ENCODE results near the gene NDUFS7.

GRCh38 chr19:1399079-1399478 lies 15.4 kb downstream of the NDUFS7 start:
- TF ChIP-seq CTCF (IDR thresholded peaks at IDR 0.05) = no peak
- no peak for TF ChIP-seq POLR2A (IDR thresholded peaks at IDR 0.05)
